Liver (tissue), 3 donors: ENCODE results near the gene TTLL4.
"Not testable (repeated sequence)": the region's sequence is repeated elsewhere in the genome, so short reads cannot be mapped to it uniquely, and the experiment has no call there.

Source experiments
- EGR1 ChIP-seq, 2 donors: IDR thresholded peaks; 2 replicates each; pipeline ENCODE4 v1.6.1; 2016 to 2018; ENCODE audit warnings: antibody characterized with exemption in 2 of 2, low read depth in 2 of 2
- JUND ChIP-seq, 2 donors: IDR thresholded peaks; 2 replicates each; pipeline ENCODE4 v1.6.1; 2016; ENCODE audit warnings: antibody characterized with exemption in 2 of 2
- RAD21 ChIP-seq, 2 donors: IDR thresholded peaks; 2 replicates each; pipeline ENCODE4 v1.6.1; 2016; ENCODE audit warnings: antibody characterized with exemption in 2 of 2, mild to moderate bottlenecking in 2 of 2
- RXRA ChIP-seq, 2 donors: IDR thresholded peaks; 2 replicates each; pipeline ENCODE4 v1.6.1; 2017 to 2018; ENCODE audit warnings: antibody characterized with exemption in 2 of 2, mild to moderate bottlenecking in 1 of 2
- SP1 ChIP-seq: IDR thresholded peaks from 2 replicates; pipeline ENCODE4 v1.6.1; 2018; ENCODE audit warnings: antibody characterized with exemption, mild to moderate bottlenecking
- TAF1 ChIP-seq: conservative IDR thresholded peaks from 2 replicates; pipeline ENCODE4 v1.6.1; 2016; ENCODE audit warnings: antibody characterized with exemption, mild to moderate bottlenecking
- YY1 ChIP-seq: IDR thresholded peaks from 2 replicates; pipeline ENCODE4 v1.6.1; 2016; ENCODE audit warnings: antibody characterized with exemption, mild to moderate bottlenecking
- ZBTB33 ChIP-seq: IDR thresholded peaks from 2 replicates; pipeline ENCODE4 v1.6.1; 2016; ENCODE audit warnings: antibody characterized with exemption
- TF ChIP-seq, protein P1 (sequence below): fragments of 150-350 bp; IDR thresholded peaks from 2 replicates; pipeline ENCODE4 v1.5.1; 2017; ENCODE audit warnings: improper control_type of control experiment, low read depth, low read length; ENCODE audit not compliant: missing input control
- TF ChIP-seq, protein P2 (sequence below): IDR thresholded peaks from 2 replicates; pipeline ENCODE4 v1.6.1; 2016; ENCODE audit warnings: antibody characterized with exemption
- TF ChIP-seq, protein P3 (sequence below): IDR thresholded peaks from 2 replicates; pipeline ENCODE4 v1.6.1; 2016; ENCODE audit warnings: antibody characterized with exemption, mild to moderate bottlenecking
- donor health status: healthy.
- donor health status: healthy.

DNA sequence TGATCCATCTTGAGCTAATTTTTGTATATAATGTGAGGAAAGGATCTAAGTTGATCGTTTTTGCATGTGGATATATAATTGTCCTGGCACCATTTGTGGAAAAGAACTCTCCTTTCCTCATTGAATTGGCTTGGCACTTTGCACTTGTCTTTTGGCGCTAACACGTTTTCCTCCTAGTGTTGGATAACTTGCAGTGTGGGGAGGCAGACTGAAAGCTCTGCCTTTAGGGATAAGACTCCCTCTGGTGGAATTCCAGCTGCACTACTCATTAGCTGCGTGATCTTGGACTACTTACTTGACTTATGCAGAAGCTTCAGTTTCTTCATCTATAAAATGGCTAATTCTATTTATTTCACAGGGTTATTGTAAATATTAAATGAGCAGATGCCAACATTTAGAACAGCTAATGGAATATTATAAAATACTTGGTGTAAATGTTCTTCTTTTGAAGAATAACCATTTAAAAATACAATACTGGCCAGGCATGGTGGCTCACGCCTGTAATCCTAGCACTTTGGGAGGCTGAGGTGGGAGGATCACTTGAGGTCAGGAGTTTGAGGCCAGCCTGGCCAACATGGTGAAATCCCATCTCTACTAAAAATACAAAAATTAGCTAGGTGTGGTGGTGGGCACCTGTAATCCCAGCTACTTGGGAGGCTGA is 23.1 kb upstream of the TTLL4 start:
- TF ChIP-seq RXRA (IDR thresholded peaks at IDR 0.05) (peak in 1 of 2 donors; percentile 10), RAD21 (IDR thresholded peaks at IDR 0.05) (peak; percentile 82 to 93)
- TF ChIP-seq, protein P1, sequence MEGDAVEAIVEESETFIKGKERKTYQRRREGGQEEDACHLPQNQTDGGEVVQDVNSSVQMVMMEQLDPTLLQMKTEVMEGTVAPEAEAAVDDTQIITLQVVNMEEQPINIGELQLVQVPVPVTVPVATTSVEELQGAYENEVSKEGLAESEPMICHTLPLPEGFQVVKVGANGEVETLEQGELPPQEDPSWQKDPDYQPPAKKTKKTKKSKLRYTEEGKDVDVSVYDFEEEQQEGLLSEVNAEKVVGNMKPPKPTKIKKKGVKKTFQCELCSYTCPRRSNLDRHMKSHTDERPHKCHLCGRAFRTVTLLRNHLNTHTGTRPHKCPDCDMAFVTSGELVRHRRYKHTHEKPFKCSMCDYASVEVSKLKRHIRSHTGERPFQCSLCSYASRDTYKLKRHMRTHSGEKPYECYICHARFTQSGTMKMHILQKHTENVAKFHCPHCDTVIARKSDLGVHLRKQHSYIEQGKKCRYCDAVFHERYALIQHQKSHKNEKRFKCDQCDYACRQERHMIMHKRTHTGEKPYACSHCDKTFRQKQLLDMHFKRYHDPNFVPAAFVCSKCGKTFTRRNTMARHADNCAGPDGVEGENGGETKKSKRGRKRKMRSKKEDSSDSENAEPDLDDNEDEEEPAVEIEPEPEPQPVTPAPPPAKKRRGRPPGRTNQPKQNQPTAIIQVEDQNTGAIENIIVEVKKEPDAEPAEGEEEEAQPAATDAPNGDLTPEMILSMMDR = peak; percentile 81
- TF ChIP-seq YY1; TAF1; JUND (IDR thresholded peaks at IDR 0.05); SP1; EGR1 (IDR thresholded peaks at IDR 0.05; ENCODE audit: low read depth in 2 of 2); ZBTB33: not testable (repeated sequence)
- TF ChIP-seq, protein P2, sequence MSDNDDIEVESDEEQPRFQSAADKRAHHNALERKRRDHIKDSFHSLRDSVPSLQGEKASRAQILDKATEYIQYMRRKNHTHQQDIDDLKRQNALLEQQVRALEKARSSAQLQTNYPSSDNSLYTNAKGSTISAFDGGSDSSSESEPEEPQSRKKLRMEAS = not testable (repeated sequence)
- TF ChIP-seq, protein P3, sequence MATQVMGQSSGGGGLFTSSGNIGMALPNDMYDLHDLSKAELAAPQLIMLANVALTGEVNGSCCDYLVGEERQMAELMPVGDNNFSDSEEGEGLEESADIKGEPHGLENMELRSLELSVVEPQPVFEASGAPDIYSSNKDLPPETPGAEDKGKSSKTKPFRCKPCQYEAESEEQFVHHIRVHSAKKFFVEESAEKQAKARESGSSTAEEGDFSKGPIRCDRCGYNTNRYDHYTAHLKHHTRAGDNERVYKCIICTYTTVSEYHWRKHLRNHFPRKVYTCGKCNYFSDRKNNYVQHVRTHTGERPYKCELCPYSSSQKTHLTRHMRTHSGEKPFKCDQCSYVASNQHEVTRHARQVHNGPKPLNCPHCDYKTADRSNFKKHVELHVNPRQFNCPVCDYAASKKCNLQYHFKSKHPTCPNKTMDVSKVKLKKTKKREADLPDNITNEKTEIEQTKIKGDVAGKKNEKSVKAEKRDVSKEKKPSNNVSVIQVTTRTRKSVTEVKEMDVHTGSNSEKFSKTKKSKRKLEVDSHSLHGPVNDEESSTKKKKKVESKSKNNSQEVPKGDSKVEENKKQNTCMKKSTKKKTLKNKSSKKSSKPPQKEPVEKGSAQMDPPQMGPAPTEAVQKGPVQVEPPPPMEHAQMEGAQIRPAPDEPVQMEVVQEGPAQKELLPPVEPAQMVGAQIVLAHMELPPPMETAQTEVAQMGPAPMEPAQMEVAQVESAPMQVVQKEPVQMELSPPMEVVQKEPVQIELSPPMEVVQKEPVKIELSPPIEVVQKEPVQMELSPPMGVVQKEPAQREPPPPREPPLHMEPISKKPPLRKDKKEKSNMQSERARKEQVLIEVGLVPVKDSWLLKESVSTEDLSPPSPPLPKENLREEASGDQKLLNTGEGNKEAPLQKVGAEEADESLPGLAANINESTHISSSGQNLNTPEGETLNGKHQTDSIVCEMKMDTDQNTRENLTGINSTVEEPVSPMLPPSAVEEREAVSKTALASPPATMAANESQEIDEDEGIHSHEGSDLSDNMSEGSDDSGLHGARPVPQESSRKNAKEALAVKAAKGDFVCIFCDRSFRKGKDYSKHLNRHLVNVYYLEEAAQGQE = not testable (repeated sequence)
